Measurements from ENCODE around the gene MAS1. TPM values are rescaled to one million over a fixed set of nuclear protein-coding genes. Genes with fewer than 3 reads are reported as not detected.

Gene MAS1
- polyA plus RNA-seq, 1 of the 3 experiments (the other 2 are of a cell fraction), result not detected

DNA sequence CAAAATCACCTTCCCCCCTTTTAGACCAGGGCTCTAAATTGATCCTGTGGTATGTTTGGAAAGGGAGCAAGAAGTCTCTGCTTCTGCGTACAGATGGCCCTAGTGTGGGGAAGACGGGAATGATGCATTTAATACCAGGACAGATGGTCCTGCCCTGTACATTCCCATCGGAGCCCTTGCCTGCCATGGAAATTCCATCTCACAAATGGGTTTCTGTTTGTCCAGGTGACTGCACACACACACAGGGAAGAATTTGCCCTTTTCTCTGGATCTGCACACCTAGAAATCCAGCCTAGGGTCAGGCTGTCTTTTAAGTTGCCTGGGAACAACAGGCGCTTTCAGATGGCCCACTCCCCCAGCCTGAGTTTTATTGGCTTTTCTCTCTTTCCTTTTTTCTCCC lies 1.3 kb downstream of the MAS1 start:
- H3K27ac ChIP-seq (ENCODE audit: low read depth in 2 of 2, low read length in 1 of 2), result no peak overlapping the region
- no peak overlapping the region for H3K4me2 ChIP-seq
- no peaks in the 10 kb centered on the region for H3K79me2 ChIP-seq (ENCODE audit: insufficient read depth)
- DNase-seq, result no peak
- H3K4me3 ChIP-seq (ENCODE audit: low read depth in 2 of 2, low read length in 1 of 2), result no peak overlapping the region
- H3K27me3 ChIP-seq (ENCODE audit: insufficient read depth), result peaks cover 36% of the 10 kb centered on the region; the same call in 1 of the 2 replicates
- ChIA-PET CTCF (no interaction called here), POLR2A (no interaction called here)
- peaks cover 0 to 4% of the 10 kb centered on the region in 2 experiments; a peak in 1 of 4 replicates for H3K4me1 ChIP-seq (ENCODE audit: control insufficient read depth in 1 of 2, insufficient read depth in 2 of 2, low read depth in 1 of 2, low read length in 1 of 2)
- H3K9ac ChIP-seq, result no peak overlapping the region
- H3K36me3 ChIP-seq (replicated peaks in 1 of 2; ENCODE audit: control insufficient read depth in 1 of 2, insufficient read depth in 2 of 2, low read length in 1 of 2), result no peaks in the 10 kb centered on the region
- H3K9me3 ChIP-seq, result no peaks in the 10 kb centered on the region
- no peaks in the 10 kb centered on the region for H3F3A ChIP-seq (replicated peaks; ENCODE audit: insufficient read depth)
- TF ChIP-seq TEAD4 (IDR thresholded peaks at IDR 0.05; ENCODE audit: borderline replicate concordance, insufficient read depth) (no peak), TCF12 (IDR thresholded peaks at IDR 0.05) (no peak), RFX5 (IDR thresholded peaks at IDR 0.05; ENCODE audit: low read length) (no peak), JUND (IDR thresholded peaks at IDR 0.05) (no peak), GABPA (IDR thresholded peaks at IDR 0.05; ENCODE audit: low read depth) (no peak), POLR2AphosphoS5 (IDR thresholded peaks at IDR 0.05; ENCODE audit: low read depth, low read length) (no peak), NRF1 (IDR thresholded peaks at IDR 0.05; ENCODE audit: low read depth, low read length) (no peak), EP300 (IDR thresholded peaks at IDR 0.05; ENCODE audit: borderline replicate concordance in 1 of 2, low read depth in 1 of 2, low read length in 1 of 2) (no peak)
- H3K9me2 ChIP-seq, result no peaks in the 10 kb centered on the region
- WGBS (ENCODE audit: low lambda C conversion rate), result 35% methylated on average over 4 of the region's 4 CpGs
- H4K20me1 ChIP-seq (ENCODE audit: insufficient read depth), result no peaks in the 10 kb centered on the region
- H2AFZ ChIP-seq (ENCODE audit: low read depth), result no peak overlapping the region

DNA sequence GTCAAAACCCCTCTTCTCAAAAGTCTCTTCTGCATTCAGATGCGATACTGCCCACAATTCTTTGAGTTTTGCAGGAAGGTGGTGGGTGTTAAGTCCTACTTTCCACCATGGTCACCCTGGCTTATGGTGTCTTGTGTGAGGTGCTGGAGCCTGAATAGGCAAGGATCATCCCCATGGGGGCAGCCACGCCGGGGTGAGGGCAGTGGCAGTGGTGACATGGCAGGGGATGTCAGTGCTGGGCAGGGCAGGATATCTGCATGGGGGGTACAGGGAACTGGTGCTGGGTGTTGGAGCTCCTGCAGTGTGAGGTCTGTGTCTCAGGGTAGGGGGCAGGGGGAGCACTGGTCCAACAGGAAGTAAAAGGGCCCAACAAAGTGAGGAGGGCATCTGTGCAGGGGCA lies 2.3 kb downstream of the MAS1 start:
- WGBS (ENCODE audit: low lambda C conversion rate), result 4% methylated on average over 3 of the region's 3 CpGs
- no peak for DNase-seq
- Histone ChIP-seq H4K20me1 (ENCODE audit: insufficient read depth) (no peaks in the 10 kb centered on the region), H3K9me2 (no peaks in the 10 kb centered on the region), H2AFZ (ENCODE audit: low read depth) (no peak overlapping the region), H3K9me3 (no peaks in the 10 kb centered on the region), H3K79me2 (ENCODE audit: insufficient read depth) (no peaks in the 10 kb centered on the region), H3K36me3 (replicated peaks in 1 of 2; ENCODE audit: control insufficient read depth in 1 of 2, insufficient read depth in 2 of 2, low read length in 1 of 2) (no peaks in the 10 kb centered on the region), H3F3A (replicated peaks; ENCODE audit: insufficient read depth) (no peaks in the 10 kb centered on the region), H3K27me3 (ENCODE audit: insufficient read depth) (peaks cover 29% of the 10 kb centered on the region; the same call in 1 of the 2 replicates), H3K27ac (ENCODE audit: low read depth in 2 of 2, low read length in 1 of 2) (no peak overlapping the region), H3K4me1 (ENCODE audit: control insufficient read depth in 1 of 2, insufficient read depth in 2 of 2, low read depth in 1 of 2, low read length in 1 of 2) (no peaks in the 10 kb centered on the region), H3K4me2 (no peak overlapping the region), H3K9ac (no peak overlapping the region), H3K4me3 (ENCODE audit: low read depth in 2 of 2, low read length in 1 of 2) (no peak overlapping the region)
- POLR2A ChIA-PET, result no interaction called here
- TF ChIP-seq SMC3 (IDR thresholded peaks at IDR 0.05; ENCODE audit: low read depth, low read length) (no peak), EP300 (IDR thresholded peaks at IDR 0.05; ENCODE audit: borderline replicate concordance in 1 of 2, low read depth in 1 of 2, low read length in 1 of 2) (no peak), TEAD4 (IDR thresholded peaks at IDR 0.05; ENCODE audit: borderline replicate concordance, insufficient read depth) (no peak), MEF2A (IDR thresholded peaks at IDR 0.05; ENCODE audit: borderline replicate concordance, low read depth) (no peak), FOXJ3 (CRISPR knock-in tag; IDR thresholded peaks at IDR 0.05) (no peak), SIN3A (IDR thresholded peaks at IDR 0.05; ENCODE audit: borderline replicate concordance, low read depth, low read length) (no peak), RFX5 (IDR thresholded peaks at IDR 0.05; ENCODE audit: low read length) (no peak), MXI1 (IDR thresholded peaks at IDR 0.05; ENCODE audit: low read depth, low read length) (no peak), RAD21 (IDR thresholded peaks at IDR 0.05; ENCODE audit: low read length) (no peak), NRF1 (IDR thresholded peaks at IDR 0.05; ENCODE audit: low read depth, low read length) (no peak), RCOR1 (IDR thresholded peaks at IDR 0.05; ENCODE audit: low read length) (no peak), TCF12 (IDR thresholded peaks at IDR 0.05) (no peak), EZH2phosphoT487 (IDR thresholded peaks at IDR 0.05; ENCODE audit: borderline replicate concordance, low read depth) (no peak), NFIC (IDR thresholded peaks at IDR 0.05; ENCODE audit: borderline replicate concordance) (no peak), TAF1 (IDR thresholded peaks at IDR 0.05; ENCODE audit: borderline replicate concordance, low read depth, low read length) (no peak), GABPA (IDR thresholded peaks at IDR 0.05; ENCODE audit: low read depth) (no peak)
- TF ChIP-seq, protein P1, sequence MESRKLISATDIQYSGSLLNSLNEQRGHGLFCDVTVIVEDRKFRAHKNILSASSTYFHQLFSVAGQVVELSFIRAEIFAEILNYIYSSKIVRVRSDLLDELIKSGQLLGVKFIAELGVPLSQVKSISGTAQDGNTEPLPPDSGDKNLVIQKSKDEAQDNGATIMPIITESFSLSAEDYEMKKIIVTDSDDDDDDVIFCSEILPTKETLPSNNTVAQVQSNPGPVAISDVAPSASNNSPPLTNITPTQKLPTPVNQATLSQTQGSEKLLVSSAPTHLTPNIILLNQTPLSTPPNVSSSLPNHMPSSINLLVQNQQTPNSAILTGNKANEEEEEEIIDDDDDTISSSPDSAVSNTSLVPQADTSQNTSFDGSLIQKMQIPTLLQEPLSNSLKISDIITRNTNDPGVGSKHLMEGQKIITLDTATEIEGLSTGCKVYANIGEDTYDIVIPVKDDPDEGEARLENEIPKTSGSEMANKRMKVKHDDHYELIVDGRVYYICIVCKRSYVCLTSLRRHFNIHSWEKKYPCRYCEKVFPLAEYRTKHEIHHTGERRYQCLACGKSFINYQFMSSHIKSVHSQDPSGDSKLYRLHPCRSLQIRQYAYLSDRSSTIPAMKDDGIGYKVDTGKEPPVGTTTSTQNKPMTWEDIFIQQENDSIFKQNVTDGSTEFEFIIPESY (IDR thresholded peaks at IDR 0.05; ENCODE audit: borderline replicate concordance, low read depth), result no peak
- TF ChIP-seq, protein P2, sequence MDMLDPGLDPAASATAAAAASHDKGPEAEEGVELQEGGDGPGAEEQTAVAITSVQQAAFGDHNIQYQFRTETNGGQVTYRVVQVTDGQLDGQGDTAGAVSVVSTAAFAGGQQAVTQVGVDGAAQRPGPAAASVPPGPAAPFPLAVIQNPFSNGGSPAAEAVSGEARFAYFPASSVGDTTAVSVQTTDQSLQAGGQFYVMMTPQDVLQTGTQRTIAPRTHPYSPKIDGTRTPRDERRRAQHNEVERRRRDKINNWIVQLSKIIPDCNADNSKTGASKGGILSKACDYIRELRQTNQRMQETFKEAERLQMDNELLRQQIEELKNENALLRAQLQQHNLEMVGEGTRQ (IDR thresholded peaks at IDR 0.05; ENCODE audit: borderline replicate concordance, low read depth, low read length), result no peak
- TF ChIP-seq, protein P3, sequence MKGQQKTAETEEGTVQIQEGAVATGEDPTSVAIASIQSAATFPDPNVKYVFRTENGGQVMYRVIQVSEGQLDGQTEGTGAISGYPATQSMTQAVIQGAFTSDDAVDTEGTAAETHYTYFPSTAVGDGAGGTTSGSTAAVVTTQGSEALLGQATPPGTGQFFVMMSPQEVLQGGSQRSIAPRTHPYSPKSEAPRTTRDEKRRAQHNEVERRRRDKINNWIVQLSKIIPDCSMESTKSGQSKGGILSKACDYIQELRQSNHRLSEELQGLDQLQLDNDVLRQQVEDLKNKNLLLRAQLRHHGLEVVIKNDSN (IDR thresholded peaks at IDR 0.05; ENCODE audit: borderline replicate concordance, low read depth), result no peak
- TF ChIP-seq, protein P4, sequence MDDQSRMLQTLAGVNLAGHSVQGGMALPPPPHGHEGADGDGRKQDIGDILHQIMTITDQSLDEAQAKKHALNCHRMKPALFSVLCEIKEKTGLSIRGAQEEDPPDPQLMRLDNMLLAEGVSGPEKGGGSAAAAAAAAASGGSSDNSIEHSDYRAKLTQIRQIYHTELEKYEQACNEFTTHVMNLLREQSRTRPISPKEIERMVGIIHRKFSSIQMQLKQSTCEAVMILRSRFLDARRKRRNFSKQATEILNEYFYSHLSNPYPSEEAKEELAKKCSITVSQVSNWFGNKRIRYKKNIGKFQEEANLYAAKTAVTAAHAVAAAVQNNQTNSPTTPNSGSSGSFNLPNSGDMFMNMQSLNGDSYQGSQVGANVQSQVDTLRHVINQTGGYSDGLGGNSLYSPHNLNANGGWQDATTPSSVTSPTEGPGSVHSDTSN (IDR thresholded peaks at IDR 0.05), result no peak
- CTCF ChIA-PET, result no interaction called here
